ENCODE results near the gene LARP4B. TPM values are rescaled to one million over a fixed set of nuclear protein-coding genes. Genes with fewer than 3 reads are reported as not detected.

The LARP4B gene
- polyA plus RNA-seq, 1 experiment, result 33.5 TPM

DNA sequence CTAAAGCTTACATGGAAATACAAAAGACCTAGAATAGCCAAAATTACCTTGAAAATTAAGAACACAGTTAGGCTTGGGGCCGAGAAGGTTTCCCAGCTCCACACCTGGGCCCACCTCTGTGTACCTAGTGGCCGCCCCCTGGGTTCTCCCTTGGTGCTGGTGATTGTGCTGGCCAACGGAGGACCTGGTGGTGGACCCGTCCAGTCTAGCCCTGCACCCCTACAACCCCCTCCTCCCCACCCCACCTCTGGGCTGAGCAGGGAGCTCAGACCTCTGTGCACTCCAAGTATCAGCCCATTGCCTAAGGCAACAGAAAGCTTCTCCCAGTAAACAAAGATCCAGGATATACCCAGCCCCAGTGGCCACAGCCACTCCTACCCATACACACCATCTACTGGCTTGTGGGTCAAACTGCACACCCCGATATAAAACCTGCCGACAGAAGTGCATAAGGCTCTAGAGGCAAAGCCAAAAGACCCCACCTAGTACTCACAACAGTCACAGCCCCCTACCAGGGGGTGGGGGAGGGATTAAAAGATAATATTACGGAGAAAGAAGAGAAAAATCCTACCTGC lies 137.0 kb downstream of the LARP4B start:
- CTCF ChIA-PET, result interaction anchor here (0.6 kb wide), 1 partner anchor 9 kb away, joined by 4 read pairs; no protein-coding TSS in a partner anchor
- H3K27me3 ChIP-seq (ENCODE audit: control insufficient read depth, insufficient read depth, low read length), result no peaks in the 10 kb centered on the region
- no peak overlapping the region for H3K27ac ChIP-seq (ENCODE audit: low read depth, low read length)
- TF ChIP-seq, protein P1, sequence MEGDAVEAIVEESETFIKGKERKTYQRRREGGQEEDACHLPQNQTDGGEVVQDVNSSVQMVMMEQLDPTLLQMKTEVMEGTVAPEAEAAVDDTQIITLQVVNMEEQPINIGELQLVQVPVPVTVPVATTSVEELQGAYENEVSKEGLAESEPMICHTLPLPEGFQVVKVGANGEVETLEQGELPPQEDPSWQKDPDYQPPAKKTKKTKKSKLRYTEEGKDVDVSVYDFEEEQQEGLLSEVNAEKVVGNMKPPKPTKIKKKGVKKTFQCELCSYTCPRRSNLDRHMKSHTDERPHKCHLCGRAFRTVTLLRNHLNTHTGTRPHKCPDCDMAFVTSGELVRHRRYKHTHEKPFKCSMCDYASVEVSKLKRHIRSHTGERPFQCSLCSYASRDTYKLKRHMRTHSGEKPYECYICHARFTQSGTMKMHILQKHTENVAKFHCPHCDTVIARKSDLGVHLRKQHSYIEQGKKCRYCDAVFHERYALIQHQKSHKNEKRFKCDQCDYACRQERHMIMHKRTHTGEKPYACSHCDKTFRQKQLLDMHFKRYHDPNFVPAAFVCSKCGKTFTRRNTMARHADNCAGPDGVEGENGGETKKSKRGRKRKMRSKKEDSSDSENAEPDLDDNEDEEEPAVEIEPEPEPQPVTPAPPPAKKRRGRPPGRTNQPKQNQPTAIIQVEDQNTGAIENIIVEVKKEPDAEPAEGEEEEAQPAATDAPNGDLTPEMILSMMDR (IDR thresholded peaks at IDR 0.05; ENCODE audit: low read depth, low read length), result peak; percentile 47
- POLR2A ChIA-PET, result no interaction called here
- H3K9me3 ChIP-seq (ENCODE audit: control insufficient read depth, insufficient read depth, low read length), result peaks cover 12% of the 10 kb centered on the region
- no peak overlapping the region for H3K4me3 ChIP-seq (ENCODE audit: low read depth, low read length)
- no peak for DNase-seq (ENCODE audit: low read depth, low spot score)

DNA sequence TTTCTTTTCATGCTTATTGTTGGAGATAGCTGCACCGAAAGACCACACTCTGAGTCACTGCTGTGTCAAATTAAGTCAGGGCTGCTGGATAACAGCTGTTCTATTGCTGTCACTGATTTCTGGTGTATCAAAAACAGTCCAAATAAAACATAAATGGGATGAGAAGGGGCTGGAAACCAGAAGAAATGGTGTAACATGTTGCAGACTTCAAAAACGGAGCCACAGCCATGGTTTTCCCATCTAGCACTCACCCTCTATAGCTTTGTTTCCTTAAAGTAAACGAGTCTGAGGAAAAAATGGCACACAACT lies 138.8 kb downstream of the LARP4B start:
- TF ChIP-seq, protein P1 (IDR thresholded peaks at IDR 0.05; ENCODE audit: low read depth, low read length), result no peak
- Histone ChIP-seq H3K27ac (ENCODE audit: low read depth, low read length) (peak overlapping the region; percentile 39), H3K4me3 (ENCODE audit: low read depth, low read length) (no peak overlapping the region), H3K9me3 (ENCODE audit: control insufficient read depth, insufficient read depth, low read length) (peaks cover 12% of the 10 kb centered on the region), H3K27me3 (ENCODE audit: control insufficient read depth, insufficient read depth, low read length) (no peaks in the 10 kb centered on the region)
- peak; percentile 58 for DNase-seq (ENCODE audit: low read depth, low spot score)
- CTCF ChIA-PET, result no interaction called here
- POLR2A ChIA-PET, result interaction anchor here (0.6 to 1.2 kb wide), 5 partner anchors 8 to 363 kb away, joined by 3 to 12 read pairs (median 3); no protein-coding TSS in a partner anchor

DNA sequence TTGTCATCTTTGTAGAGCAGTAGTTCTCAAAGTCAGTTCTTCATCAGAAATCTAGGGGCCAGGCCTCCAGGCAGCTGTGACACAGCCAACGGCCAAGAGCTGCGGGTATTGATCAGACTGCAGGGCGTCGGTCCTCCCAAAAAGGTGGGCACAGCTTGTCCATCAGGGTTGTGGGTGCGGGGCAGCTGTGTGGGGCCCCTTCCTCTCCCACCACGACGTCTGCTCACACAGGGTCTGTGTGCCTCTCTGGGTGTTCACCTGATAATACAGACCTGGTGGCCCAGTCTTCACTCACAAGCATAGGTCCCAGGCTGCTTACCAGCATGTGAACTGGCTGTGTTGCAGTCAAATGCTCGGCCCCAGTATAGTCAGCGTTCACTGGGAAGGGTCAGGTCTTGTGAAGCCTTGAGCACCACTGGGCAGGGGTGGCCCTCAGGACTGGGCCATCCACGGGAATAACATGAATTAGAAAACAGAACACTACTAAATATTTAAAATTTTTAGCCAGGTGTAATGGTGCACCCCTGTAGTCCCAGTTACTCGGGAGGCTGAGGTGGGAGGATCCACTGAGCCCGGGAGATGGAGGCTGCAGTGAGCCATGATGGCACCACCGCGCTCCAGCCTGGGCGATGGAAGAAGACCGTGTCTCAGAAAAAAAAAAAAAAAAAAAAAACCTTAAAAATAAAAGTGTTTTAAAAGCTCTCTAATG lies 139.3 kb downstream of the LARP4B start:
- H3K9me3 ChIP-seq (ENCODE audit: control insufficient read depth, insufficient read depth, low read length), result peaks cover 12% of the 10 kb centered on the region
- no peak for DNase-seq (ENCODE audit: low read depth, low spot score)
- TF ChIP-seq, protein P1 (IDR thresholded peaks at IDR 0.05; ENCODE audit: low read depth, low read length), result no peak
- H3K27me3 ChIP-seq (ENCODE audit: control insufficient read depth, insufficient read depth, low read length), result no peaks in the 10 kb centered on the region
- CTCF ChIA-PET, result no interaction called here
- H3K27ac ChIP-seq (ENCODE audit: low read depth, low read length), result peak overlapping the region; percentile 31
- H3K4me3 ChIP-seq (ENCODE audit: low read depth, low read length), result no peak overlapping the region
- POLR2A ChIA-PET, result interaction anchor here (0.6 to 1.2 kb wide), 5 partner anchors 8 to 363 kb away, joined by 3 to 12 read pairs (median 3); no protein-coding TSS in a partner anchor

DNA sequence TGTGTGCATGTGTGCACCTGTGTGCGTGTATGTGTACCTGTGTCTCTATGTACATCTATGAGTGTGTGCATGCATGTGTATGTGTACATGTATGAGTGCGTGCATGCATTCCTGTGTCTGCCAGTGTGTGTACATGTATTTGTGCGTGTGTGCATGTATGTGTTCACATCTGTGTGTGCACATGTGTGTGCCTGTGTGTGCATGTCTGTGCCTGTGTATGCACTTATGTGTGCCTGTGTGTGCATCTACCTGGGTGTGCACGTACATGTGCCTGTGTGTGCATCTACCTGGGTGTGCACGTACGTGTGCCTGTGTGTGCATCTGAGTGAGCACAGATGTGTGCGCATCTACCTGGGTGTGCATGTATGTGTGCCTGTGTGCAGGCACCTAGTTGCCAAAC lies 139.9 kb downstream of the LARP4B start:
- no peak for DNase-seq (ENCODE audit: low read depth, low spot score)
- peaks cover 7% of the 10 kb centered on the region for H3K9me3 ChIP-seq (ENCODE audit: control insufficient read depth, insufficient read depth, low read length)
- ChIA-PET CTCF (no interaction called here), POLR2A (no interaction called here)
- H3K27ac ChIP-seq (ENCODE audit: low read depth, low read length), result no peak overlapping the region
- TF ChIP-seq, protein P1 (IDR thresholded peaks at IDR 0.05; ENCODE audit: low read depth, low read length), result no peak
- H3K27me3 ChIP-seq (ENCODE audit: control insufficient read depth, insufficient read depth, low read length), result no peaks in the 10 kb centered on the region
- H3K4me3 ChIP-seq (ENCODE audit: low read depth, low read length), result no peak overlapping the region

DNA sequence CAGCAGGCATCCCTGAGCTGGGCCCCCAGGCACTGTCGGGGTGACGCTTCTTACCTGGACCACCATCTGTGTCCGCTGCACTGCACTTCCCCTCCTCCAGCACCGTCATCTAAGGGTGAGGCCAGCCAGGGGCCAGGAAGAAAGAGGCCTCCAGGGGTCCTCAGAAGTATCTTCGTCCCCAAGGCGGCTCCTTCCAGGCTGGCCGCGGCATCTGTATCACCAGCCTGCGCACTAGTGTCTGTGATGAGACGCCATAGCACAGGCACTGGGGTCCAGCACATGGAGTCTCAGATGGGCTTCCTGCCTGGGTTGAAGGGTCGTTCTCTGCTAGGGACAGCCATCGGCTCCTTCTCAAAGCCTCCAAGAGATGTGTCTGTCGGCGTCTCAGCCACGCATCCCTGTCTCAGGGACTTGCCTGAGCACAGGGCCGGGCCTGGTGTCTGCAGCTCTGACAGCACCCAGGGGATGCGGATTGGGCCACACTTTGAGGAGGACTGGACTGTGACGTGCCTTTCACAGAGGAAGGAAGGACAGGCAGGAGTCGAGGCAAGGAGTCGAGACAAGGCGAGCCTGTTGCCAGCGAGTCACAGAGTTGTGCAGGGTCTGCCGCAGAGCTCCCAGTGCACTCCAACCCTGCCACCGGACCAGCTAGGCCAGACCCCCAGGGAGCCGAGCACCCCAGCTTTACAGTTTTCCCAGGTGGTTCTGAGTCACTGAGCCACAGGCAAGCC lies 140.5 kb downstream of the LARP4B start:
- ChIA-PET CTCF (interaction anchor here (1.0 kb wide), 1 partner anchor 280 kb away, joined by 4 read pairs; no protein-coding TSS in a partner anchor), POLR2A (no interaction called here)
- no peak for DNase-seq (ENCODE audit: low read depth, low spot score)
- TF ChIP-seq, protein P1 (IDR thresholded peaks at IDR 0.05; ENCODE audit: low read depth, low read length), result no peak
- Histone ChIP-seq H3K27me3 (ENCODE audit: control insufficient read depth, insufficient read depth, low read length) (no peaks in the 10 kb centered on the region), H3K4me3 (ENCODE audit: low read depth, low read length) (no peak overlapping the region), H3K9me3 (ENCODE audit: control insufficient read depth, insufficient read depth, low read length) (peaks cover 3% of the 10 kb centered on the region), H3K27ac (ENCODE audit: low read depth, low read length) (no peak overlapping the region)

Measured in AG04450 (cell line).